ENCODE results near the gene NFATC1.

The NFATC1 gene

GRCh38 chr18:79488311-79489050 is 92.8 kb downstream of the NFATC1 start:
- Mint-ChIP-seq H3K27ac (no peak overlapping the region), H3K27me3 (no peaks in the 10 kb centered on the region), H3K4me1 (ENCODE audit: low read depth) (peaks cover 11% of the 10 kb centered on the region), H3K36me3 (no peaks in the 10 kb centered on the region), H3K9me3 (ENCODE audit: low read depth) (no peaks in the 10 kb centered on the region), H3K4me3 (no peak overlapping the region)

- Mint-ChIP-seq H3K27ac (peak overlapping the region; percentile 58), H3K4me1 (ENCODE audit: low read depth) (peaks cover 11% of the 10 kb centered on the region), H3K27me3 (no peaks in the 10 kb centered on the region), H3K9me3 (ENCODE audit: low read depth) (no peaks in the 10 kb centered on the region), H3K36me3 (no peaks in the 10 kb centered on the region), H3K4me3 (no peak overlapping the region)
These were observed 93.5 kb downstream of the NFATC1 start for GRCh38 chr18:79489051-79489898.

GRCh38 chr18:79489899-79490625 is 94.3 kb downstream of the NFATC1 start:
- Mint-ChIP-seq H3K27me3 (no peaks in the 10 kb centered on the region), H3K36me3 (no peaks in the 10 kb centered on the region), H3K4me1 (ENCODE audit: low read depth) (peaks cover 11% of the 10 kb centered on the region), H3K9me3 (ENCODE audit: low read depth) (no peaks in the 10 kb centered on the region), H3K27ac (no peak overlapping the region), H3K4me3 (no peak overlapping the region)

GRCh38 chr18:79490626-79491041 is 94.9 kb downstream of the NFATC1 start:
- H3K27me3 Mint-ChIP-seq: no peaks in the 10 kb centered on the region
- H3K4me3 Mint-ChIP-seq: no peak overlapping the region
- H3K36me3 Mint-ChIP-seq: peaks cover 2% of the 10 kb centered on the region
- H3K4me1 Mint-ChIP-seq (ENCODE audit: low read depth): peaks cover 15% of the 10 kb centered on the region
- H3K27ac Mint-ChIP-seq: no peak overlapping the region
- no peaks in the 10 kb centered on the region for H3K9me3 Mint-ChIP-seq (ENCODE audit: low read depth)

- Mint-ChIP-seq H3K27ac (peak overlapping the region; percentile 46), H3K27me3 (no peaks in the 10 kb centered on the region), H3K36me3 (peaks cover 5% of the 10 kb centered on the region), H3K4me1 (ENCODE audit: low read depth) (peaks cover 15% of the 10 kb centered on the region), H3K4me3 (no peak overlapping the region), H3K9me3 (ENCODE audit: low read depth) (no peaks in the 10 kb centered on the region)
These were observed 95.4 kb downstream of the NFATC1 start for GRCh38 chr18:79491081-79491551.

- H3K4me3 Mint-ChIP-seq: no peak overlapping the region
- no peaks in the 10 kb centered on the region for H3K27me3 Mint-ChIP-seq
- H3K4me1 Mint-ChIP-seq (ENCODE audit: low read depth): peaks cover 18% of the 10 kb centered on the region
- H3K36me3 Mint-ChIP-seq: peaks cover 20% of the 10 kb centered on the region
- H3K9me3 Mint-ChIP-seq (ENCODE audit: low read depth): peaks cover 3% of the 10 kb centered on the region
- no peak overlapping the region for H3K27ac Mint-ChIP-seq
These were observed 97.6 kb downstream of the NFATC1 start for GRCh38 chr18:79493211-79493800.

GRCh38 chr18:79493801-79494211 is 98.1 kb downstream of the NFATC1 start:
- H3K4me1 Mint-ChIP-seq (ENCODE audit: low read depth): peaks cover 18% of the 10 kb centered on the region

GRCh38 chr18:79494936-79495335 is 99.2 kb downstream of the NFATC1 start:
- H3K36me3 Mint-ChIP-seq: peaks cover 34% of the 10 kb centered on the region
- H3K4me1 Mint-ChIP-seq (ENCODE audit: low read depth): peaks cover 20% of the 10 kb centered on the region
- H3K9me3 Mint-ChIP-seq (ENCODE audit: low read depth): peaks cover 18% of the 10 kb centered on the region
- no peak overlapping the region for H3K4me3 Mint-ChIP-seq
- H3K27me3 Mint-ChIP-seq: no peaks in the 10 kb centered on the region
- H3K27ac Mint-ChIP-seq: no peak overlapping the region

More at GRCh38 chr18:79493801-79494211, 98.1 kb downstream of the NFATC1 start:
- Mint-ChIP-seq H3K27me3 (no peaks in the 10 kb centered on the region), H3K36me3 (peaks cover 24% of the 10 kb centered on the region), H3K27ac (no peak overlapping the region), H3K9me3 (ENCODE audit: low read depth) (peaks cover 7% of the 10 kb centered on the region), H3K4me3 (no peak overlapping the region)

GRCh38 chr18:79495591-79496071 is 99.9 kb downstream of the NFATC1 start:
- Mint-ChIP-seq H3K36me3 (peaks cover 40% of the 10 kb centered on the region), H3K27ac (no peak overlapping the region), H3K4me3 (no peak overlapping the region), H3K27me3 (no peaks in the 10 kb centered on the region), H3K9me3 (ENCODE audit: low read depth) (peaks cover 23% of the 10 kb centered on the region), H3K4me1 (ENCODE audit: low read depth) (peaks cover 20% of the 10 kb centered on the region)

- Mint-ChIP-seq H3K27me3 (no peaks in the 10 kb centered on the region), H3K4me3 (no peak overlapping the region), H3K4me1 (ENCODE audit: low read depth) (peaks cover 17% of the 10 kb centered on the region), H3K27ac (peak overlapping the region; percentile 22), H3K9me3 (ENCODE audit: low read depth) (peaks cover 23% of the 10 kb centered on the region), H3K36me3 (peaks cover 40% of the 10 kb centered on the region)
These were observed 100.7 kb downstream of the NFATC1 start for GRCh38 chr18:79496237-79496977.

- H3K9me3 Mint-ChIP-seq (ENCODE audit: low read depth): peaks cover 23% of the 10 kb centered on the region
- H3K4me1 Mint-ChIP-seq (ENCODE audit: low read depth): peaks cover 13% of the 10 kb centered on the region
- no peak overlapping the region for H3K4me3 Mint-ChIP-seq
- peak overlapping the region; percentile 50 for H3K27ac Mint-ChIP-seq
- H3K36me3 Mint-ChIP-seq: peaks cover 40% of the 10 kb centered on the region
- H3K27me3 Mint-ChIP-seq: no peaks in the 10 kb centered on the region
These were observed 101.4 kb downstream of the NFATC1 start for GRCh38 chr18:79496978-79497637.

GRCh38 chr18:79497638-79498081 is 101.9 kb downstream of the NFATC1 start:
- Mint-ChIP-seq H3K27ac (peak overlapping the region; percentile 50), H3K27me3 (no peaks in the 10 kb centered on the region), H3K36me3 (peaks cover 40% of the 10 kb centered on the region), H3K9me3 (ENCODE audit: low read depth) (peaks cover 23% of the 10 kb centered on the region), H3K4me3 (no peak overlapping the region), H3K4me1 (ENCODE audit: low read depth) (peaks cover 17% of the 10 kb centered on the region)

- no peak overlapping the region for H3K27ac Mint-ChIP-seq
These were observed 102.9 kb downstream of the NFATC1 start for GRCh38 chr18:79498662-79499061.

More at GRCh38 chr18:79498662-79499061, 102.9 kb downstream of the NFATC1 start:
- H3K9me3 Mint-ChIP-seq (ENCODE audit: low read depth): peaks cover 23% of the 10 kb centered on the region
- H3K27me3 Mint-ChIP-seq: no peaks in the 10 kb centered on the region
- peaks cover 40% of the 10 kb centered on the region for H3K36me3 Mint-ChIP-seq
- H3K4me3 Mint-ChIP-seq: no peak overlapping the region
- H3K4me1 Mint-ChIP-seq (ENCODE audit: low read depth): peaks cover 25% of the 10 kb centered on the region

Measured in activated naive CD8-positive, alpha-beta T cell (primary cell).